Non-pigmented ciliary epithelial cell (primary cell): ENCODE data around the gene ALPK1.

Experiments
- DNase-seq: peaks from one replicate; pipeline ENCODE4 v3.0.0-alpha.2; 2010; ENCODE audit warnings: low read depth

Gene ALPK1

GRCh38 chr4:112328734-112329130, 31.6 kb downstream of the ALPK1 start:
- no peak for DNase-seq

GRCh38 chr4:112329672-112330375, 32.7 kb downstream of the ALPK1 start:
- no peak for DNase-seq

- DNase-seq = no peak
Observed at GRCh38 chr4:112330921-112331320, 33.8 kb downstream of the ALPK1 start.

GRCh38 chr4:112332398-112332797, 35.2 kb downstream of the ALPK1 start:
- no peak for DNase-seq

- no peak for DNase-seq
Observed at GRCh38 chr4:112340023-112340422, 42.9 kb downstream of the ALPK1 start.

- DNase-seq = no peak
Observed at GRCh38 chr4:112341033-112341432, 43.9 kb downstream of the ALPK1 start.

GRCh38 chr4:112343330-112344080, 46.3 kb downstream of the ALPK1 start:
- DNase-seq = no peak

GRCh38 chr4:112348488-112349158, 51.5 kb downstream of the ALPK1 start:
- peak; percentile 32 for DNase-seq

- no peak for DNase-seq
Observed at GRCh38 chr4:112352736-112353135, 55.6 kb downstream of the ALPK1 start.

- no peak for DNase-seq
Observed at GRCh38 chr4:112355662-112356061, 58.5 kb downstream of the ALPK1 start.

GRCh38 chr4:112357453-112357852, 60.3 kb downstream of the ALPK1 start:
- DNase-seq = no peak

GRCh38 chr4:112357897-112358296, 60.7 kb downstream of the ALPK1 start:
- no peak for DNase-seq

GRCh38 chr4:112358415-112358814, 61.2 kb downstream of the ALPK1 start:
- no peak for DNase-seq

- no peak for DNase-seq
Observed at GRCh38 chr4:112358952-112359749, 62.0 kb downstream of the ALPK1 start.

- DNase-seq = peak; percentile 20
Observed at GRCh38 chr4:112361181-112361791, 64.1 kb downstream of the ALPK1 start.

GRCh38 chr4:112370466-112370865, 73.3 kb downstream of the ALPK1 start:
- no peak for DNase-seq

GRCh38 chr4:112371361-112371760, 74.2 kb downstream of the ALPK1 start:
- no peak for DNase-seq

- no peak for DNase-seq
Observed at GRCh38 chr4:112374850-112375249, 77.7 kb downstream of the ALPK1 start.

GRCh38 chr4:112377171-112377570, 80.0 kb downstream of the ALPK1 start:
- DNase-seq = no peak

GRCh38 chr4:112377594-112378242, 80.5 kb downstream of the ALPK1 start:
- no peak for DNase-seq

GRCh38 chr4:112378243-112378620, 81.1 kb downstream of the ALPK1 start:
- DNase-seq = no peak
